Activated B cell treated with CpG ODN at 0.5 μM for 24 hours (primary cell): ENCODE data around the gene RCC2. TPM values are rescaled to one million over a fixed set of nuclear protein-coding genes. Genes with fewer than 3 reads are reported as not detected.

ENCODE experiments used
- ATAC-seq: fragments of 200-7000 bp; cut with Tn5 transposase; one replicate; pipeline ENCODE4 v1.10.0; 2021; ENCODE audit warnings: low read depth, mild to moderate bottlenecking, moderate library complexity
- CTCF ChIA-PET: fragments of 350-600 bp; sonication (Branson Sonifier 250); formaldehyde crosslinking; loops from one replicate; lab custom pipeline; 2021; ENCODE audit warnings: antibody characterized with exemption; lab: Charles Lee
- POLR2A ChIA-PET: fragments of 350-600 bp; sonication (Branson Sonifier 250); formaldehyde crosslinking; loops from one replicate; lab custom pipeline; 2021; ENCODE audit warnings: antibody characterized with exemption; lab: Charles Lee
- DNase-seq: peaks from one replicate; pipeline ENCODE4 v3.0.0; 2022
- H3K27ac Mint-ChIP-seq: one replicate; pipeline ENCODE4 v1.8.0; 2020; ENCODE audit warnings: mixed read lengths
- H3K27me3 Mint-ChIP-seq: one replicate; pipeline ENCODE4 v1.8.0; 2021; ENCODE audit warnings: mixed read lengths
- H3K36me3 Mint-ChIP-seq: one replicate; pipeline ENCODE4 v1.8.0; 2021; ENCODE audit warnings: low read depth, mixed read lengths
- H3K4me1 Mint-ChIP-seq: one replicate; pipeline ENCODE4 v1.8.0; 2021; ENCODE audit warnings: mixed read lengths
- H3K4me3 Mint-ChIP-seq: one replicate; pipeline ENCODE4 v1.8.0; 2020; ENCODE audit warnings: mild to moderate bottlenecking, mixed read lengths
- H3K9me3 Mint-ChIP-seq: one replicate; pipeline ENCODE4 v1.8.0; 2020; ENCODE audit warnings: mixed read lengths
- intact Hi-C: fragments of 100-400 bp; cut with micrococcal nuclease; formaldehyde crosslinking; loops from one replicate; pipeline ENCODE4 v1.15.1; 2024
- total RNA-seq: library from RNA; stranded (reverse); gene quantifications from 2 replicates; pipeline ENCODE4 v1.2.3, GENCODE V29; 2022
- TF ChIP-seq, protein P1 (sequence below): fragments of 200-600 bp; IDR thresholded peaks from one replicate; pipeline ENCODE4 v1.8.0; 2022; ENCODE audit warnings: antibody characterized with exemption, mild to moderate bottlenecking

The RCC2 gene
- total RNA-seq, 1 donor from 2014 or later: 85.1 TPM

DNA sequence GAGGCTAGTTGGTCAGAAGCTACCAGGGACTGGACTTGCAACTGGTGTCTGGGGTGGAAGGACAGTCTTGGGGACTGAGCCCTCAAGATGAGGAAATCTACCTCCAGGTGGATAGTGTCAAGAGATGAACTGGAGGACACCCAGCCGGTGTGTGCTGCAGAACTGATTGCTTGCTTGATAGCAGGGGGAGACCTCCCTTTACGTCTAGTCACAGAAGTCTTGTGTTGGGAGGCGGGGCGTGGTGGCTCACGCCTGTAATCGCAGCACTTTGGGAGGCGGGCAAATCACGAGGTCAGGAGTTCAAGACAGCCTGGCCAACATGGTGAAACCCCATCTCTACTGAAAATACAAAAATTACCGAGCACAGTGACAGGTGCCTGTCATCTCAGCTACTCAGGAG lies 4.9 kb downstream of the RCC2 start:
- Mint-ChIP-seq H3K4me3 (no peak overlapping the region), H3K4me1 (peaks cover 63% of the 10 kb centered on the region), H3K27me3 (no peaks in the 10 kb centered on the region), H3K9me3 (no peaks in the 10 kb centered on the region), H3K27ac (peak overlapping the region; percentile 50), H3K36me3 (peaks cover 45% of the 10 kb centered on the region)
- ATAC-seq: no peak
- intact Hi-C loops: loop anchor here (10.0 kb wide), 1 partner anchor 1910 kb away; the partner anchor contains the start of genes CASP9 and DNAJC16
- ChIA-PET POLR2A (no interaction called here), CTCF (no interaction called here)
- TF ChIP-seq, protein P1, sequence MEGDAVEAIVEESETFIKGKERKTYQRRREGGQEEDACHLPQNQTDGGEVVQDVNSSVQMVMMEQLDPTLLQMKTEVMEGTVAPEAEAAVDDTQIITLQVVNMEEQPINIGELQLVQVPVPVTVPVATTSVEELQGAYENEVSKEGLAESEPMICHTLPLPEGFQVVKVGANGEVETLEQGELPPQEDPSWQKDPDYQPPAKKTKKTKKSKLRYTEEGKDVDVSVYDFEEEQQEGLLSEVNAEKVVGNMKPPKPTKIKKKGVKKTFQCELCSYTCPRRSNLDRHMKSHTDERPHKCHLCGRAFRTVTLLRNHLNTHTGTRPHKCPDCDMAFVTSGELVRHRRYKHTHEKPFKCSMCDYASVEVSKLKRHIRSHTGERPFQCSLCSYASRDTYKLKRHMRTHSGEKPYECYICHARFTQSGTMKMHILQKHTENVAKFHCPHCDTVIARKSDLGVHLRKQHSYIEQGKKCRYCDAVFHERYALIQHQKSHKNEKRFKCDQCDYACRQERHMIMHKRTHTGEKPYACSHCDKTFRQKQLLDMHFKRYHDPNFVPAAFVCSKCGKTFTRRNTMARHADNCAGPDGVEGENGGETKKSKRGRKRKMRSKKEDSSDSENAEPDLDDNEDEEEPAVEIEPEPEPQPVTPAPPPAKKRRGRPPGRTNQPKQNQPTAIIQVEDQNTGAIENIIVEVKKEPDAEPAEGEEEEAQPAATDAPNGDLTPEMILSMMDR: no peak
- no peak for DNase-seq

DNA sequence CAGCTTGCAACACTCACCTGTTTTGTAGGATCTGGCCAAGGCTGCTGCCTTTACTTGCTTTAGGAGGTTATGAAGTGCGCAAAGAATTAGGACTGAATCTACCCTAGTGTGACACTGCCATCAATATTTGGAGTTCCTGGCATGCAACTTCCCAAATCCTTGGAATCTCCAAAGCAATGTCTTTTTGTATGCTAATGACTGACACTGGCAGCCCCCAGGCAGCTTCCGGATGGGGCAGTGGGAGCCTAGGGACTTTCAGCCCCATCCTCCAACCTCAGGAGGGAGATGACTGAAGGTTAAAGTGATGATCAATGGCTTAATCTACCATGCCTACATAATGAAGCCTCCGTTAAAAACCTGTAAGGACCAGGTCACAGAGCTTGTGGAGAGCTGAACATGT lies 5.5 kb downstream of the RCC2 start:
- Mint-ChIP-seq H3K4me1 (peaks cover 68% of the 10 kb centered on the region), H3K4me3 (no peak overlapping the region), H3K27ac (peak overlapping the region; percentile 50), H3K27me3 (no peaks in the 10 kb centered on the region), H3K9me3 (no peaks in the 10 kb centered on the region), H3K36me3 (peaks cover 48% of the 10 kb centered on the region)
- ATAC-seq (no peak), DNase-seq (no peak)
- ChIA-PET POLR2A (no interaction called here), CTCF (no interaction called here)
- TF ChIP-seq, protein P1: no peak
- intact Hi-C loops: loop anchor here (10.0 kb wide), 1 partner anchor 1909 kb away; the partner anchor contains the start of genes CASP9 and DNAJC16

DNA sequence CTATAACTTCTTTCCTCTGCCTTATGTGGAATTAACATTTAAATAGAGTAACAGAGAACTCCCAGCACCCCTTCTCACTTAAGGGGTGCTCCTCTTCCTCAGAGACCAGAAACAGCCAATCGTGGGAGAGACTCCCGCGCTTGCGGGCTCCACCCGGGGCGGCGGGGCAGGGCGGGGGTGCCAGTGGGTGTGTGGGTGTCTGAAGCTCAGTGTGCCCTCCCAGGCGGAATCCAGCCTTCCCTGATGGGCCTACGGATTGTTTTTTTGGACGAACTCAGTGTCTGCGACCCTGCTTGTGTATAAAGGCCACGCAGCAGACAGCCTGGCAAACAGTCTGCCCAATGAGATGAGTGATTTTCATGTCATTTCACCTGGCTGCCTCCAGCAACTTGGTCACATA lies 6.2 kb downstream of the RCC2 start:
- intact Hi-C loops: loop anchor here (10.0 kb wide), 1 partner anchor 1908 kb away; the partner anchor contains the start of genes CASP9 and DNAJC16
- Mint-ChIP-seq H3K27ac (no peak overlapping the region), H3K27me3 (no peaks in the 10 kb centered on the region), H3K4me3 (no peak overlapping the region), H3K36me3 (peaks cover 55% of the 10 kb centered on the region), H3K9me3 (no peaks in the 10 kb centered on the region), H3K4me1 (peaks cover 71% of the 10 kb centered on the region)
- TF ChIP-seq, protein P1: no peak
- ChIA-PET CTCF (no interaction called here), POLR2A (no interaction called here)
- DNase-seq (no peak), ATAC-seq (no peak)

DNA sequence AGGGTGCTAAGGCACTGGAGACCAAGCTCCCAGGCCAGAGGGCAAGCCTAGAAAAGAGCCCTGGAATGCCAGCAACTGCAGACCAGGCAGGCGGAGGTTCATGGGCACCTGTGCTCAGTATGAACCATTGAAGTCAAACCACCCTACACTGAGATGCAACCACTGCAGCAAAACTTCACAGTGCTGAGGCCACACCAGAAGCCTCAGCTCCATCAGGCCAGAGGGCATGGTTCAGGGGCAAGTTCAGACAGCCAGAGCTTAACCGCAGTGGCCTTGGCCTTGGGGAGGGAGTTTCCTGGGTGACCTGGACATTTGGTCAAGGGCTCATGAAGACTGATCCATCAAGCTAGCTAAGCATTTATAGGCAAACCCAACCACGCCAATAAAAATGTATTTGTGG lies 7.1 kb downstream of the RCC2 start:
- TF ChIP-seq, protein P1: no peak
- ATAC-seq (peak; percentile 6), DNase-seq (no peak)
- H3K27me3 Mint-ChIP-seq: no peaks in the 10 kb centered on the region
- H3K4me3 Mint-ChIP-seq: peak overlapping the region; percentile 15
- no peaks in the 10 kb centered on the region for H3K9me3 Mint-ChIP-seq
- intact Hi-C loops: loop anchor here (10.0 kb wide), 1 partner anchor 1908 kb away; the partner anchor contains the start of genes CASP9 and DNAJC16
- peaks cover 71% of the 10 kb centered on the region for H3K4me1 Mint-ChIP-seq
- H3K27ac Mint-ChIP-seq: peak overlapping the region; percentile 91
- POLR2A ChIA-PET: no interaction called here
- peaks cover 62% of the 10 kb centered on the region for H3K36me3 Mint-ChIP-seq
- CTCF ChIA-PET: no interaction called here

DNA sequence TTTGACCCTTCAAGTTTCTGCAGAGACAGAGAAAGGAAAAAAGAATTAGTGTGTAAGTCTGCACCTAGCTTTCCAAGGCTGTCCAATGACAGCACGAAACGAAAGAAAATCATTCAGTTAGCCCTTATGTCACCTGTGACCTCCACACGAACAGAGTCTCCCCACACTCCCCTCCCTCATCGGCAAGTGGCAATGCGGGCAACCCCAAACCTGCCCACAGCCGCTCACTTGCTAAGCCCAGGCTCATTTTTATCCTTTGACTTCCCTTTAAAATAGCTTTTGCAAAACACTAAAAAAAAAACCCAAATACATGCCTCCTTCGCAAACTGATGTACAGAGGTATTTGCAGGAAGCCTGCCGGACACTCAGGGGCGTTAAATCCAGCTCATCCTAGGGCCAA lies 10.3 kb downstream of the RCC2 start:
- H3K27me3 Mint-ChIP-seq: no peaks in the 10 kb centered on the region
- no peak for ATAC-seq
- peaks cover 70% of the 10 kb centered on the region for H3K36me3 Mint-ChIP-seq
- TF ChIP-seq, protein P1: no peak
- H3K9me3 Mint-ChIP-seq: no peaks in the 10 kb centered on the region
- DNase-seq: no peak
- no peak overlapping the region for H3K27ac Mint-ChIP-seq
- no peak overlapping the region for H3K4me3 Mint-ChIP-seq
- ChIA-PET POLR2A (no interaction called here), CTCF (interaction anchor here (0.7 kb wide), 1 partner anchor 11 kb away, joined by 3 read pairs; no protein-coding TSS in a partner anchor)
- peaks cover 40% of the 10 kb centered on the region for H3K4me1 Mint-ChIP-seq
- intact Hi-C loops: no loop called here
